ENCODE data around the gene ANKS1A.
A peak's percentile ranks its signal among the peaks of the same experiment; 100 is the strongest.

Gene ANKS1A

GRCh38 chr6:34961082-34961481 is 72.0 kb downstream of the ANKS1A start:
- TF ChIP-seq, protein P1, sequence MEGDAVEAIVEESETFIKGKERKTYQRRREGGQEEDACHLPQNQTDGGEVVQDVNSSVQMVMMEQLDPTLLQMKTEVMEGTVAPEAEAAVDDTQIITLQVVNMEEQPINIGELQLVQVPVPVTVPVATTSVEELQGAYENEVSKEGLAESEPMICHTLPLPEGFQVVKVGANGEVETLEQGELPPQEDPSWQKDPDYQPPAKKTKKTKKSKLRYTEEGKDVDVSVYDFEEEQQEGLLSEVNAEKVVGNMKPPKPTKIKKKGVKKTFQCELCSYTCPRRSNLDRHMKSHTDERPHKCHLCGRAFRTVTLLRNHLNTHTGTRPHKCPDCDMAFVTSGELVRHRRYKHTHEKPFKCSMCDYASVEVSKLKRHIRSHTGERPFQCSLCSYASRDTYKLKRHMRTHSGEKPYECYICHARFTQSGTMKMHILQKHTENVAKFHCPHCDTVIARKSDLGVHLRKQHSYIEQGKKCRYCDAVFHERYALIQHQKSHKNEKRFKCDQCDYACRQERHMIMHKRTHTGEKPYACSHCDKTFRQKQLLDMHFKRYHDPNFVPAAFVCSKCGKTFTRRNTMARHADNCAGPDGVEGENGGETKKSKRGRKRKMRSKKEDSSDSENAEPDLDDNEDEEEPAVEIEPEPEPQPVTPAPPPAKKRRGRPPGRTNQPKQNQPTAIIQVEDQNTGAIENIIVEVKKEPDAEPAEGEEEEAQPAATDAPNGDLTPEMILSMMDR (IDR thresholded peaks at IDR 0.05; ENCODE audit: unreplicated experiment in 3 of 3), result no peak
- no peaks in the 10 kb centered on the region for H3K27me3 Mint-ChIP-seq (ENCODE audit: low read depth)
- no peaks in the 10 kb centered on the region for H3K9me3 Mint-ChIP-seq
- no peaks in the 10 kb centered on the region for H3K36me3 Mint-ChIP-seq (ENCODE audit: low read depth)
- no peak overlapping the region for H3K4me3 Mint-ChIP-seq
- peak overlapping the region; percentile 34 to 46 (median 37) for H3K27ac Mint-ChIP-seq
- H3K4me1 Mint-ChIP-seq, result peaks cover 21% of the 10 kb centered on the region

DNA sequence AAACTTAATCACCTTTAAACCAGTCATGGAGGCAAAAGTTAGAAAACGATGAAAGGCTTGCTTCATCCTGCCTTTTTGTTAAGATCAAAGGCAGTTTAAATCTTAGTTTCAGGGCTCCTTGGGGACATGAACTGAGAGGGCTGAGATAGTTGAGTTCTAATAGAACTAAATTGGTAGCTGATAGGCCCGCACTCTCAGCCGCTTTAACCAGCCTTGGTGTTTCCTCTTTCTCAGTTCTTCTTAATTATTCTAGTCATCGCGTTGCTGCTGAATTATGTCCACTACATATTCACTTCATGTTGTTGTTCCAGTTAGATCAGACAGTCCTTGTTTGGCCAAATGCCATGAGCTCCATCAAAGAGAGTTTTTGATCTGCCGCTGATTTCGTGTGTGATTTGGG is 72.5 kb downstream of the ANKS1A start:
- peak overlapping the region; percentile 34 to 46 (median 37) for H3K27ac Mint-ChIP-seq
- no peaks in the 10 kb centered on the region for H3K36me3 Mint-ChIP-seq (ENCODE audit: low read depth)
- TF ChIP-seq, protein P1 (IDR thresholded peaks at IDR 0.05; ENCODE audit: unreplicated experiment in 3 of 3), result no peak
- no peak overlapping the region for H3K4me3 Mint-ChIP-seq
- no peaks in the 10 kb centered on the region for H3K27me3 Mint-ChIP-seq (ENCODE audit: low read depth)
- H3K9me3 Mint-ChIP-seq, result no peaks in the 10 kb centered on the region
- peaks cover 22% of the 10 kb centered on the region for H3K4me1 Mint-ChIP-seq

DNA sequence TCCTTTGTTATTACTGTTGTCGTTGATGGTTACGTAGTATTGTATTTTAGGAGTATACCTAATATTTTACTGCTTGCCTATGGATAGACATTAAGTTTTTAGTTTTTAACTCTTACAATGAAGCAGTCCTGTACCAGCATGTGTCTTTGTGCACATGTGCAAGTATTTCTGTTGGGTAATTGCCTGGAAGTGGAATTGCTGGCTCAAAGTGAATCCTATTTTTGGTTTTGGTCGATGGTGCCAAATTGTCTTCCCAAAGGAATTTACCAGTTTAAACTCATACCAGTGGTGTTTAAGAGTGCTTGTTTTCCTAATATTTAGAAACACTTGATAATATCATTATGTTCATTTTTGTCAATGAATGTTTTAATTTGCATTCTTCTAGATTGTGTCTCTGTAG is 75.5 kb downstream of the ANKS1A start:
- Mint-ChIP-seq H3K4me3 (no peak overlapping the region), H3K36me3 (ENCODE audit: low read depth) (peaks cover 1% of the 10 kb centered on the region), H3K27me3 (ENCODE audit: low read depth) (no peaks in the 10 kb centered on the region), H3K27ac (no peak overlapping the region), H3K9me3 (no peaks in the 10 kb centered on the region), H3K4me1 (peaks cover 26% of the 10 kb centered on the region)
- TF ChIP-seq, protein P1 (IDR thresholded peaks at IDR 0.05; ENCODE audit: unreplicated experiment in 3 of 3), result no peak

- Mint-ChIP-seq H3K27ac (no peak overlapping the region), H3K9me3 (no peaks in the 10 kb centered on the region), H3K27me3 (ENCODE audit: low read depth) (no peaks in the 10 kb centered on the region), H3K4me1 (peaks cover 37% of the 10 kb centered on the region), H3K36me3 (ENCODE audit: low read depth) (peaks cover 14% of the 10 kb centered on the region), H3K4me3 (no peak overlapping the region)
- TF ChIP-seq, protein P1 (IDR thresholded peaks at IDR 0.05; ENCODE audit: unreplicated experiment in 3 of 3), result no peak
Observed at GRCh38 chr6:34967461-34967860, 78.4 kb downstream of the ANKS1A start.

DNA sequence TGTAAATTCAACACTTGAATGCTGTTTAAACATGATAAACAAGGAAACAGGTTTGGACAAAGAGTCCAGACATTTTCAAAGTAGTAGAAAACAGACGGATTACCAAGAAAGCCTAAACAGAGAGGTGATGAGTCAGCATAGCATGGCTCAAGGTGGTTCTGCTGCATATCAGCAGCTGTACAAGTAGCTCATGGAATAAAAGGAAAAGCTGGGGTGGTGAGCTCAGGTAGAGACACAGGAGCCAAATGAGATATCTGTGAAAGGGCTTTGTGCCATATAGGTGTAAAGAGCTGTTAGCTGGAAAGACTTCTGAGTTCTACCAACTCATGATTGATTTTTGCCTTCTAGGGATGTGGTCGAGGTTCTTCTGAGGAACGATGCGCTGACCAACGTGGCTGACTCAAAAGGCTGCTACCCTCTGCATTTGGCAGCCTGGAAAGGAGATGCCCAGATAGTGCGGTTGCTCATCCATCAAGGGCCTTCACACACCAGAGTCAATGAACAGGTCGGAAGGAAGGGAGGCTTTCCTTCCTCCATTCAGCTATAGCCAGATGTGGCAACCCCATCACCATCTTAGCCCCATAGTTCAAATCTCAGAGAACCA is 80.7 kb downstream of the ANKS1A start:
- no peaks in the 10 kb centered on the region for H3K9me3 Mint-ChIP-seq
- TF ChIP-seq, protein P1 (IDR thresholded peaks at IDR 0.05; ENCODE audit: unreplicated experiment in 3 of 3), result no peak
- H3K27me3 Mint-ChIP-seq (ENCODE audit: low read depth), result no peaks in the 10 kb centered on the region
- peaks cover 42% of the 10 kb centered on the region for H3K4me1 Mint-ChIP-seq
- no peak overlapping the region for H3K4me3 Mint-ChIP-seq
- H3K27ac Mint-ChIP-seq, result no peak overlapping the region
- H3K36me3 Mint-ChIP-seq (ENCODE audit: low read depth), result peaks cover 18% of the 10 kb centered on the region

DNA sequence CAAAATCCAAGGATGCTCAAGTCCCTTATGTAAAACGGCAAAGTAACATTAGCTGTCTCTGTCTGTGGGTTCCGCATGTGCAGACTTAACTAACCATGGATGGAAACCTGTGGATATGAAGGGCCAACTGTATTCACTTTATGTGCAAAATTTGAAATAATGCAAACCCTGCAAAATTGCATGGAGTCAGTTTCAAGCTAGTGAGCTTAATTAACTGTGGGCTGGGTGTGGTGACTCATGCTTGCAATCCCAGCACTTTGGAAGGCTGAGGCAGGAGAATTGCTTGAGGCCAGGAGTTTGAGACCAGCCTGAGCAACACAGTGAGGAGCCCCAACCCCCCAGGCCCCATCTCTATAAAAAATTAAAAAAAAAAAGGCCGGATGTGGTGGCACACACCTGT is 81.4 kb downstream of the ANKS1A start:
- no peak overlapping the region for H3K4me3 Mint-ChIP-seq
- H3K4me1 Mint-ChIP-seq, result peaks cover 38% of the 10 kb centered on the region
- H3K27me3 Mint-ChIP-seq (ENCODE audit: low read depth), result no peaks in the 10 kb centered on the region
- H3K27ac Mint-ChIP-seq, result peak overlapping the region in 1 of 3 experiments; percentile 85
- no peaks in the 10 kb centered on the region for H3K9me3 Mint-ChIP-seq
- peaks cover 18% of the 10 kb centered on the region for H3K36me3 Mint-ChIP-seq (ENCODE audit: low read depth)
- TF ChIP-seq, protein P1 (IDR thresholded peaks at IDR 0.05; ENCODE audit: unreplicated experiment in 3 of 3), result no peak
